ENCODE data around the gene CPED1.

Gene CPED1

DNA sequence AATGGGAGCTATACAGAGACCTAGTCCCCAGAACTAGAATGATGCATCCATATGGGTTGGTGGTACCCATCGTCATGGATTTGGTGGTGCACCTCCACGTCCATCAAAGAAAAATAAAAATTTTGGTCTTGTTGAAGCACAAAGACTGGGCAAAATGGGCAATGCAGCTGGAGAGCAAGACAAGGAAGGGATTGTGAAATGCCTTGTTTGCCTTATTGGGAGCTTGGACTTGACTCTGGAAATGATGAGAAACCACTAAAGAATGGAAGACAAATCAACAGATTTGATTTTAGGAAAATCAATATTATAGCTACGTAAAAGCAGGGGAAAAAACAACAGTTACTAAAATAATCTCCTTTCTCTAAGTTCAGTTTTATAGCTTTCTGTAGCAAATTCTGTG, 150.9 kb downstream of the CPED1 start:
- H3K27me3 ChIP-seq (replicated peaks in 2 of 5; ENCODE audit: control insufficient read depth in 4 of 5, insufficient read depth in 5 of 5, low read length in 4 of 5) = no peaks in the 10 kb centered on the region
- H3K4me1 ChIP-seq (ENCODE audit: control extremely low read depth in 1 of 4, control insufficient read depth in 4 of 4, insufficient read depth in 4 of 4, low read length in 3 of 4) = no peaks in the 10 kb centered on the region
- WGBS (ENCODE audit: insufficient coverage) = 100% methylated on average over 1 of the region's 3 CpGs
- no peaks in the 10 kb centered on the region for H3K9me3 ChIP-seq (ENCODE audit: control extremely low read depth in 1 of 5, control insufficient read depth in 4 of 5, insufficient read depth in 2 of 5, low read depth in 1 of 5, low read length in 4 of 5)
- H3K4me3 ChIP-seq (ENCODE audit: control insufficient read depth in 1 of 7, extremely low read depth in 1 of 7, insufficient read depth in 4 of 7, low read depth in 2 of 7, low read length in 6 of 7) = no peak overlapping the region
- H3K36me3 ChIP-seq (ENCODE audit: control insufficient read depth in 4 of 4, insufficient read depth in 4 of 4, low read length in 3 of 4) = peaks cover 0 to 16% (median 0%) of the 10 kb centered on the region in 4 experiments
- no peak overlapping the region for H3K27ac ChIP-seq (ENCODE audit: insufficient read depth in 1 of 2, low read depth in 1 of 2, low read length in 2 of 2, poor library complexity in 1 of 2, severe bottlenecking in 2 of 2)
- CTCF ChIA-PET = no interaction called here
- POLR2A ChIA-PET = no interaction called here
- no peak for DNase-seq

DNA sequence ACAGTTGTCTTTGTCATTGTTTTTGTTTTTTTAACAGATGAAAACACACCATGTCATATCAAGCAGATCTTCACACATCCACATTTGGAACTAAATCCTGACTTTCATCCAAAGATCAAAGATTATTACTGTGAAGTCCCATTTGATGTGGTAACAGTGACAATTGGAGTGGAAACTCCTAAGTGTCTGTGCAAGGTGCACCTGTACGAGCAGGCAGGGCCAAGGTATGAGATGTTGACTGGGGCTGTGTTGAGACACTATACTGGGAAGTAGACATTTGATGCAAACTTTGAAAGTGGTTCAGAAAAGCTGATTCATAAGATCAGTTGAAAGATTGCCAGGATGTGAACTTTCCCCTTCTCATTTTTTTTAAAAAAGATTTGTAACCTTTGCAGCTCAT, 152.3 kb downstream of the CPED1 start:
- Histone ChIP-seq H3K27me3 (replicated peaks in 2 of 5; ENCODE audit: control insufficient read depth in 4 of 5, insufficient read depth in 5 of 5, low read length in 4 of 5) (no peaks in the 10 kb centered on the region), H3K9me3 (ENCODE audit: control extremely low read depth in 1 of 5, control insufficient read depth in 4 of 5, insufficient read depth in 2 of 5, low read depth in 1 of 5, low read length in 4 of 5) (no peaks in the 10 kb centered on the region), H3K36me3 (ENCODE audit: control insufficient read depth in 4 of 4, insufficient read depth in 4 of 4, low read length in 3 of 4) (peaks cover 0 to 16% (median 0%) of the 10 kb centered on the region in 4 experiments), H3K4me1 (ENCODE audit: control extremely low read depth in 1 of 4, control insufficient read depth in 4 of 4, insufficient read depth in 4 of 4, low read length in 3 of 4) (no peaks in the 10 kb centered on the region), H3K27ac (ENCODE audit: insufficient read depth in 1 of 2, low read depth in 1 of 2, low read length in 2 of 2, poor library complexity in 1 of 2, severe bottlenecking in 2 of 2) (no peak overlapping the region), H3K4me3 (ENCODE audit: control insufficient read depth in 1 of 7, extremely low read depth in 1 of 7, insufficient read depth in 4 of 7, low read depth in 2 of 7, low read length in 6 of 7) (no peak overlapping the region)
- DNase-seq = no peak
- ChIA-PET POLR2A (no interaction called here), CTCF (no interaction called here)
- 100% methylated on average over 1 of the region's 1 CpG for WGBS (ENCODE audit: insufficient coverage)

DNA sequence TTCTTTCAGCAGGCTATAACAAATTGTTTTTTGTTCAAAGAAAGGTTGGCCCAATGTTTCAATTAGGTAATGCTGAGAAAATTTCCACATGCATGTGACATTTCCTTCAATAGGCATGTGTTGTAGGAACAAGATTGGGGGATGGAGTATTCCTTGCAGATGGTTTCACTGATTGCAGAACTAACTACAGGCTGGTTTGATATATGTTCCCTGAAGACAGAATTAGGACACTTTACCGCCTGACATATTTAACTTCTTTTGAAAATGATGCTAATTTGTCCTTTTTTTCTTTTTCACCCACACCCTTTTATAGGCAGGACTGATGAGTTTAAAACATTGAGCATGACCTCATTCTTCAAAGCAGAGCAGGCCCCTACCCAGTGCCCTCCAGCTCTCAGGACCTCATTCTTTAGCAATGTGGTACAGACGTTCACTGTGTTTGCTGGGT, 163.3 kb downstream of the CPED1 start:
- DNase-seq = no peak
- WGBS (ENCODE audit: insufficient coverage) = 100% methylated on average over 1 of the region's 2 CpGs

DNA sequence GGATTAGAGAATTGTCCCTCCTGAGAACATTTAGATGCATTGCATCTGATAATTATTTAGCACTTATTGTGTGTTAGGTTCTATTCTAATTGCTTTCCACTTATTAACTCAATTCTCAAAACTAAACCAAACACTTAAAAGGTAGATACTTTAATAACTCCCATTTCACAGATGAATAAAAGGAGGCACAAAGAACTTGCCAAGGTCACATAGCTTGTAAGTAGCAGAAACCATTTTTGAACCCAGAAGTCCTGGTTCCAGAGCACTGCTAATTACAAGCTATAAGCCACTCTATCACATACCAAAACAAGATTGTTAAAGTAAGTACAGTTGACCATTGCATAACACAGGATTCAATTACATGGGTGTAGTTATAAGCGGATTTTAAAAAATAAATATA, 164.9 kb downstream of the CPED1 start:
- no peaks in the 10 kb centered on the region for H3K27me3 ChIP-seq (replicated peaks in 2 of 5; ENCODE audit: control insufficient read depth in 4 of 5, insufficient read depth in 5 of 5, low read length in 4 of 5)
- no peak for DNase-seq
- no peak overlapping the region for H3K27ac ChIP-seq (ENCODE audit: insufficient read depth in 1 of 2, low read depth in 1 of 2, low read length in 2 of 2, poor library complexity in 1 of 2, severe bottlenecking in 2 of 2)
- no peaks in the 10 kb centered on the region for H3K4me1 ChIP-seq (ENCODE audit: control extremely low read depth in 1 of 4, control insufficient read depth in 4 of 4, insufficient read depth in 4 of 4, low read length in 3 of 4)
- ChIA-PET POLR2A (no interaction called here), CTCF (no interaction called here)
- H3K9me3 ChIP-seq (ENCODE audit: control extremely low read depth in 1 of 5, control insufficient read depth in 4 of 5, insufficient read depth in 2 of 5, low read depth in 1 of 5, low read length in 4 of 5) = no peaks in the 10 kb centered on the region
- WGBS (ENCODE audit: insufficient coverage) = no CpG with 5 or more reads among the region's 1 CpG
- H3K4me3 ChIP-seq (ENCODE audit: control insufficient read depth in 1 of 7, extremely low read depth in 1 of 7, insufficient read depth in 4 of 7, low read depth in 2 of 7, low read length in 6 of 7) = no peak overlapping the region
- peaks cover 0 to 2% (median 0%) of the 10 kb centered on the region in 4 experiments for H3K36me3 ChIP-seq (ENCODE audit: control insufficient read depth in 4 of 4, insufficient read depth in 4 of 4, low read length in 3 of 4)

More for the DNA sequence above, 163.3 kb downstream of the CPED1 start:
- H3K4me1 ChIP-seq (ENCODE audit: control extremely low read depth in 1 of 4, control insufficient read depth in 4 of 4, insufficient read depth in 4 of 4, low read length in 3 of 4) = no peaks in the 10 kb centered on the region
- H3K27me3 ChIP-seq (replicated peaks in 2 of 5; ENCODE audit: control insufficient read depth in 4 of 5, insufficient read depth in 5 of 5, low read length in 4 of 5) = no peaks in the 10 kb centered on the region
- ChIA-PET POLR2A (no interaction called here), CTCF (no interaction called here)
- peaks cover 0 to 2% (median 0%) of the 10 kb centered on the region in 4 experiments for H3K36me3 ChIP-seq (ENCODE audit: control insufficient read depth in 4 of 4, insufficient read depth in 4 of 4, low read length in 3 of 4)
- H3K27ac ChIP-seq (ENCODE audit: insufficient read depth in 1 of 2, low read depth in 1 of 2, low read length in 2 of 2, poor library complexity in 1 of 2, severe bottlenecking in 2 of 2) = no peak overlapping the region
- no peaks in the 10 kb centered on the region for H3K9me3 ChIP-seq (ENCODE audit: control extremely low read depth in 1 of 5, control insufficient read depth in 4 of 5, insufficient read depth in 2 of 5, low read depth in 1 of 5, low read length in 4 of 5)
- no peak overlapping the region for H3K4me3 ChIP-seq (ENCODE audit: control insufficient read depth in 1 of 7, extremely low read depth in 1 of 7, insufficient read depth in 4 of 7, low read depth in 2 of 7, low read length in 6 of 7)

DNA sequence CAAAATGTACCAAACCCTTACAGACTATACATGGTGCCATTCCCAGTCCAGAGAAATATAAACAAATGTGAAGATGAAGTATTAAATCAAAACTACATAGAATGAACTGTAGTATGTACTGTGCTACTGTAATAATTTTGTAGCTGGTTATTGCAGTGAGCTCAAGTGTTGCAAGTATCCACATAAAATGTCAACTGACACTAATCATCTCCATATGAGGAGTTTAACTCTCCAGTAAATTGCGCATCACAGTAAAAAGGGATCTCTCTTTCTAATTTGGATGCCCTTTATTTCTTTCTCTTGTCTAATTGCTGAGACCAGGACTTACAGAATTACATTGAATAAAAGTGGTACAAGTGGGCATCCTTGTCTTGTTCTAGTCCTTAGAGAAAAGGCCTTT, 165.5 kb downstream of the CPED1 start:
- Histone ChIP-seq H3K36me3 (ENCODE audit: control insufficient read depth in 4 of 4, insufficient read depth in 4 of 4, low read length in 3 of 4) (peaks cover 0 to 2% (median 0%) of the 10 kb centered on the region in 4 experiments), H3K27ac (ENCODE audit: insufficient read depth in 1 of 2, low read depth in 1 of 2, low read length in 2 of 2, poor library complexity in 1 of 2, severe bottlenecking in 2 of 2) (no peak overlapping the region), H3K4me1 (ENCODE audit: control extremely low read depth in 1 of 4, control insufficient read depth in 4 of 4, insufficient read depth in 4 of 4, low read length in 3 of 4) (no peaks in the 10 kb centered on the region), H3K4me3 (ENCODE audit: control insufficient read depth in 1 of 7, extremely low read depth in 1 of 7, insufficient read depth in 4 of 7, low read depth in 2 of 7, low read length in 6 of 7) (no peak overlapping the region), H3K9me3 (ENCODE audit: control extremely low read depth in 1 of 5, control insufficient read depth in 4 of 5, insufficient read depth in 2 of 5, low read depth in 1 of 5, low read length in 4 of 5) (no peaks in the 10 kb centered on the region), H3K27me3 (replicated peaks in 2 of 5; ENCODE audit: control insufficient read depth in 4 of 5, insufficient read depth in 5 of 5, low read length in 4 of 5) (no peaks in the 10 kb centered on the region)
- DNase-seq = no peak
- WGBS (ENCODE audit: insufficient coverage) = no CpG with 5 or more reads among the region's 1 CpG
- POLR2A ChIA-PET = no interaction called here
- CTCF ChIA-PET = no interaction called here

DNA sequence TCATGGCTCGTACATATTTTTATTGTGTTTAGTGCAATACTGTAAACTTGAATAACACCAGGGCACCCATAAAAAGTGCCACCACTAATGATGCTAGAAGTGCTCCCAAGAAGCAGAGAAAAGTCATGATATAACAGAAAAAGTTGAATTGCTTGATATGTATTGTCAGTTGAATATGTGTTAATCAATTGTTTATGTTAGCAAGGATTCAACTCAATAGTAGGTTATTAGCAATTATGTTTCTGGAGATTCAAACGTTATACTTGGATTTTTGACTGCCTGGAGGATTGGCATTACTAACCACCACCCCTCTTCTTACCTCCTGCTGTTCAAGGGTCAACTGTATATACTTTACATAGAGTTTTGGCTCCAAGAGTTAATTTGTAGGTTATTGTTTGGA, 168.3 kb downstream of the CPED1 start:
- POLR2A ChIA-PET = interaction anchor here (0.7 kb wide), 1 partner anchor 172 kb away, joined by 3 read pairs; no protein-coding TSS in a partner anchor
- no peak overlapping the region for H3K27ac ChIP-seq (ENCODE audit: insufficient read depth in 1 of 2, low read depth in 1 of 2, low read length in 2 of 2, poor library complexity in 1 of 2, severe bottlenecking in 2 of 2)
- no peaks in the 10 kb centered on the region for H3K4me1 ChIP-seq (ENCODE audit: control extremely low read depth in 1 of 4, control insufficient read depth in 4 of 4, insufficient read depth in 4 of 4, low read length in 3 of 4)
- no peaks in the 10 kb centered on the region for H3K36me3 ChIP-seq (ENCODE audit: control insufficient read depth in 4 of 4, insufficient read depth in 4 of 4, low read length in 3 of 4)
- H3K27me3 ChIP-seq (replicated peaks in 2 of 5; ENCODE audit: control insufficient read depth in 4 of 5, insufficient read depth in 5 of 5, low read length in 4 of 5) = peaks cover 0 to 3% (median 0%) of the 10 kb centered on the region in 5 experiments
- no peak for DNase-seq
- CTCF ChIA-PET = interaction anchor here (0.6 kb wide), 1 partner anchor 281 kb away, joined by 3 read pairs; no protein-coding TSS in a partner anchor
- no peak overlapping the region for H3K4me3 ChIP-seq (ENCODE audit: control insufficient read depth in 1 of 7, extremely low read depth in 1 of 7, insufficient read depth in 4 of 7, low read depth in 2 of 7, low read length in 6 of 7)
- H3K9me3 ChIP-seq (ENCODE audit: control extremely low read depth in 1 of 5, control insufficient read depth in 4 of 5, insufficient read depth in 2 of 5, low read depth in 1 of 5, low read length in 4 of 5) = no peaks in the 10 kb centered on the region
- no CpG with 5 or more reads among the region's 2 CpGs for WGBS (ENCODE audit: insufficient coverage)

DNA sequence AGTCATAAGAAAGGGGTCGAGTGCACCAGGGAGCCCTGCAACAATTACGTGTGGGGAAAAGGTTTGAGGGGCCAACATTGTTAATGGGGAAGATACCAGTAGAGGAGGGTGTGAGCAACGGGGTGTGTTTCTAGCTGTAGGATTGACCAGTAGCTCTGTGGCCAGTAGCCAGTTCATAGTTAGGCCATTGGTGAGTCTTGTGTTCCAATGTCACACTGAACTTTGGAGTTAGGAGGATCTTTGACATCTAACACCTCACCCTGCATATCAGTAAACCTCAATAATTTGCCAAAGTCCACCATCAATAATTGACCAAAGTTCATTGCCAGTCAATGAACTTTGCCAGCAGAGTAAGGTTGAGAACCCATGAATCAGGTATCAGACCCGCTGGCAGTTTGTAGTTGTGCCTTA, 168.8 kb downstream of the CPED1 start:
- WGBS (ENCODE audit: insufficient coverage) = 95% methylated on average over 3 of the region's 4 CpGs
- peaks cover 0 to 3% (median 0%) of the 10 kb centered on the region in 5 experiments for H3K27me3 ChIP-seq (replicated peaks in 2 of 5; ENCODE audit: control insufficient read depth in 4 of 5, insufficient read depth in 5 of 5, low read length in 4 of 5)
- no peaks in the 10 kb centered on the region for H3K9me3 ChIP-seq (ENCODE audit: control extremely low read depth in 1 of 5, control insufficient read depth in 4 of 5, insufficient read depth in 2 of 5, low read depth in 1 of 5, low read length in 4 of 5)
- CTCF ChIA-PET = no interaction called here
- no peaks in the 10 kb centered on the region for H3K4me1 ChIP-seq (ENCODE audit: control extremely low read depth in 1 of 4, control insufficient read depth in 4 of 4, insufficient read depth in 4 of 4, low read length in 3 of 4)
- H3K4me3 ChIP-seq (ENCODE audit: control insufficient read depth in 1 of 7, extremely low read depth in 1 of 7, insufficient read depth in 4 of 7, low read depth in 2 of 7, low read length in 6 of 7) = no peak overlapping the region
- POLR2A ChIA-PET = no interaction called here
- DNase-seq = no peak
- H3K27ac ChIP-seq (ENCODE audit: insufficient read depth in 1 of 2, low read depth in 1 of 2, low read length in 2 of 2, poor library complexity in 1 of 2, severe bottlenecking in 2 of 2) = no peak overlapping the region
- no peaks in the 10 kb centered on the region for H3K36me3 ChIP-seq (ENCODE audit: control insufficient read depth in 4 of 4, insufficient read depth in 4 of 4, low read length in 3 of 4)
